GM18870 (cell line): ENCODE measurements around the gene FXYD3.

Source experiments
- ATAC-seq: cut with Tn5 transposase; IDR thresholded peaks from one replicate; pipeline ENCODE4 v1.9.1; 2021; ENCODE audit warnings: moderate library complexity; ENCODE audit not compliant: unreplicated experiment

Gene FXYD3, protein sequence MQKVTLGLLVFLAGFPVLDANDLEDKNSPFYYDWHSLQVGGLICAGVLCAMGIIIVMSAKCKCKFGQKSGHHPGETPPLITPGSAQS

DNA sequence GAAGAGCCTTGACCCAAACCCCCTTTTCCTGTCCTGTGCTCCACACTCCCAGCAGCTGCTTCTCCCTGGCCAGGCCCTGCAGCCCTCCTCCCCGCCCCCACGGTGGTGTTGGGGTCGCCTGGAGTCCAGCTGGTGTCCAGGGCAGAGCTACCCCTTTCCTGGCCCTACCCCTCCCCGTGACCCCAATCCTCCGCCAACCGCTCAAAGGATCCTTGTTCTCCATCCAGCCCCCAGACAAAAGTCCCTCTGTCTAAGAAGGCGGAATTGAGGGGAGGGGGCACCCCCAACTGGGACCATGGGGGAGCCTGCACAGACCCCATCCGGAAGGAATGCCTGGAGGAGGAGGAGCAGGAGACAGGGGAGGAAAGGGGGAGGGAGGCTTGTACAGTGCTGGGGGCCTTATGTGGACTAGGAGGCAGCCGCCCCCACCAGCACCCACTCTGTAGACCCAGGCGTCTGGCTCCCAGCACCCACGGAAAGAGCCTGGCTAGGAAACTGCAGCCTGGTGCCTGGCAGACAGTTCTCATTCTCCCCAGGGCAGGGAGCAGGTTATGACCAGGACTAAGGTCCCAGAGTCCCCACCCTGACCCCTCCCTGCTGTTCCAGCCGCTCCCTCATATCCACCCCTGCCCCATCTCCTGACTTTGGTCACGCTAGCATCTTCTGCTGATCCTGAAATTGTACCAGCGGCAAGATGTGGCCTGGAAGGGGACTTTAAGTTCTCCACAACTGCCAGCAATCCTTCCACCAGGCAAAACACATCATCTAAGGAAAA is at the start of gene FXYD3:
Gene FXYD3 (plus strand): TSS at position 647 of the 775 bp plus-strand sequence. CDS start 3,554 bp downstream, outside the sequence.
- no peak for ATAC-seq

DNA sequence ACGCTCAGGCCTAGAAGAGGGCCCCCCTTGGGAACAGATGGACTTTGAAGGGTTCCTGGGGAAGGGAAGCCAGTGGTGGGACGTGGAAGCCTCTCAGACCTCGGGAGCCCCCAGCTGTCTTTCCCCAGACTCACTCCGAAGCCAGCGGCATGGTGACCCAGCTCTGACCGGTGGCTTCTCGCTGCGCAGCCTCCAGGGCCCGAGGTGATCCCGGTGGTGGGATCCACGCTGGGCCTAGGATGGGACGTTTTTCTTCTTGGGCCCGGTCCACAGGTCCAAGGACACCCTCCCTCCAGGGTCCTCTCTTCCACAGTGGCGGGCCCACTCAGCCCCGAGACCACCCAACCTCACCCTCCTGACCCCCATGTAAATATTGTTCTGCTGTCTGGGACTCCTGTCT is 49.5 kb upstream of the FXYD3 start:
- no peak for ATAC-seq

DNA sequence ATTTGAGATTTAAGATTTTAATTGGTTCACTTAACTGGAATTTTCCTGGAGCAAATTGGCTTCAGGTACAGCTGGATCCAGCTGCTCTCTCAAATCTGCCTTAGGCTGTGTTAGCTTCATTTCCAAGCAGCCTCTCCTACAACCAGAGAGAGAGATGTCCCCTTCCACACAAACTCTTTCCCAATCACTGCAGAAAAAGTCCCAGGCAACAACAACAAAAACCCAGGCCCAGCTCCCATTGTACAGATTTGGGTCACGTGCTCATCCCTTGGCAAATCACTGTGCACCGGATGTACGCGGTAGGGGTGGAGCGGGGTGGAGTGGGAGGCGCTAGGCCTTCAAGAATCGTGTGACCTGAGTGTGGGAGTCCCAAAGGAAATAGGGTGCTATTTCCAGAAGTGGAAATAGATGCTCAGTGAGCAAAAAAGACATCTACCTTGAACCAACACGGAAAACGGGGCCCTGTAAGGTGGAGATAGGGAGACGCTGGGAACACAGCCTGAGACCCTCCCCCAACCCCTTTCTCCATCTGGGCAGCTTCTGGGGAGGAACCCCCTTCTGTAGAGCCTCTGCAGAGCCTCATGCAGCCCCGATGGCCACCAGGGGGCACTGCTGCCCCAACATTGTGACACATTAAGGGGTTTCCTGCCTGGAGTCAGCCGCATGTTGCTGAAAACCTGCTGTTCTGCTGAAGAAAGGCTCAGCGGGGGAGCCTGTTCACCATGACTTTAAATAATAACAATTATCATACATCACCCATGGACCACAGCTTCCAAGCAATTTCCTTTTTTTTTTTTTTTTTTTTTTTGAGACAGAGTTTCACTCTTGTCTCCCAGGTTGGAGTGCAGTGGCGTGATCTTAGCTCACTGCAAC is 48.7 kb upstream of the FXYD3 start:
- no peak for ATAC-seq

DNA sequence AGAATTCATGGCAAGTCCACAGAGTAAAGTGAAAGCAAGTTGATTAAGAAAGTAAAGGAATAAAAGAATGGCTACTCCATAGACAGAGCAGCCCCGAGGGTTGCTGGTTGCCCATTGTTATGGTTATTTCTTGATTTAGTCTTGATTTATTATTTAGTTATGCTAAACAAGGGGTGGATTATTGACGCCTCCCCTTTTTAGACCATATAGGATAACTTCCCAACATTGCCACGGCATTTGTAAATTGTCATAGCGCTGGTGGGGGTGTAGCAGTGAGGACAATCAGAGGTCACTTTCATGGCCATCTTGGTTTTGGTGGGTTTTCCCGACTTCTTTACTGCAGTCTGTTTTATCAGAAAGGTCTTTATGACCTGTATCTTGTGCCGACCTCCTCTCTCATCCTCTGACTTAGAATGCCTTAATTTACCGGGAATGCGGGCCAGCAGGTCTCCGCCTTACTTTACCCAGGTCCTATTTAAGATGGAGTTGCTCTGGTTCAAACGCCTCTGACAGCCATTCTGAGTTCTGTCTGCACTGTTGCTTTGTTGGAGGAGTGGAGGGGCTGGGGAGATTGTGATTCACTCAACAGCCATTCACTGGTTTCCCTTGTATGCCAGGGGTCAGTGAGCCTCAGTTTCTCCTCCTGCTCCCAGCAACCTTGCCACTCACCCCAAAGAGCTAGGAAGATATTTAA is 46.5 kb upstream of the FXYD3 start:
- no peak for ATAC-seq

DNA sequence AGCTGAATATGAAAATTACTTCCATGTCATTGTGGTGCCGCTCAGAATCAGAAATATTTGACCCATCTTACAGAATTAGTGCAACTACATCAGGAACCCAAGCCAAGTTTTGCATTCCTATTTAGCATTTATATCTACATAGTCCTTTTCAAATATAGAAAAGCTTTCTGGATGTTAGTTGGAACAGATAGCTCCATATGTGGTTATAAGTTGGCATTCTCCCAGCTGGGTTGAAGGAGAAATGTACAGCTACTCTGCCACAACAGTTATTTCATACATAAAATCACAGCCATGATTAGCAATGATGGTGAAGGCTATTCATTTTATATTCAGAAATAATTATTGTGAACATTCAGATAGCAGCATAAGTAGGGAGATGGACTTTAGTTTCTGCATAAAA is 45.9 kb upstream of the FXYD3 start:
- ATAC-seq, result no peak

DNA sequence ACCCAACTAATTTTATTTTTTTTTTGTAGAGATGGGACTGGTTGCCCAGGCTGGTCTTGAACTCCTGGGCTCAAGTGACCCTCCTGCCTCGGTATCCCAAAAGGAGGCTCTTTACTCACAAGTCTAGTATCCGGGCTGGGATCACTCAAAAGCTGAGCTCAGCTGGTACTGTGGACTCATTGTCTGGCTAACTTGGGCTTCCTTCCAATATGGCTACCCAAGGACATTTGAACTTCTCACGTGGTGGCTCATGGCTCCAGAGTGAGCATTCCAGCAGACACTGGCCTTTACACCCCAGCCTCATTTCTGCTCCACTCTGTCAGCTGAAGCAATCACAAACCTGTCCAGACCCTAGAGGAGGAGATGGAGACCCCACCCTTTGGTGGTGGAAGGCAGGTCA is 45.2 kb upstream of the FXYD3 start:
- ATAC-seq, result no peak

DNA sequence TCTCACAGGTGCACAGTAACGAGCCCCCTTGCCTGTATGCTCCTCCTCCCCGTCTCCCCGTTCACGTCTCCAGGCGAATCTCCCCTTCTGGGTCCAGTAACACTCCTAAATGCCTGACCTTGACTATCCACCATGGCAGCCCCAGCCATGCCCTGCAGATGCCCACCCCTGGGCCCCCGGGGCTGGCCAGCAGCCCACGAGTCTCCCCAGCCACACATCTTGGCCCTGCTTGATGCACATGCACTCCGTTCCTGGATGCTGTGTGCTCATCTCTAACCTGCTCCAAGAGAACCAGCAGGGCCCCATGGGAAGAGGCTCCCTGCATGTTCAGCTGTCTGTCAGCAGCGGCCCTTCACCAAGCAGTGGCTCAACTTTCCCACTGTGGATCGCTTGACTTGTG is 42.1 kb upstream of the FXYD3 start:
- ATAC-seq, result no peak

DNA sequence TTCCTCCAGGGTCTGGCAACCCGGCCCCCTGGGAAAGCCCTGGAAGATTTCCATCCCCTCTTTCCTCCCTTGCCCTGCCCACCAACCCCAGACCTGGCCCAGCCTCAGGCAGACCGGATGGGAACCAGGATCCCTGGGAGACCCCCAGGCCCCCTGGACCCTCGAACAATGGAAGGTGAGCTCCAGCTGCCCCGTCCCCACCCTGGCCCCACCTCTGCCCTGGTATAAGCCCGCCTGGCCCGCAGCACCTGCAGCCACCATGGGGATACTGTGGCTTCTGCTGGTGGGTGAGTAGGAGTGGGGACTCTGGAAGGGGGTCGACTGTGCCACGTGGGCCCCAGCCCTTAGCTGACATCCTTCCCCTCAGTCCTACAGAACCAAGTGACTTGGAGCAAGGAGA is 41.7 kb upstream of the FXYD3 start:
- ATAC-seq, result no peak

DNA sequence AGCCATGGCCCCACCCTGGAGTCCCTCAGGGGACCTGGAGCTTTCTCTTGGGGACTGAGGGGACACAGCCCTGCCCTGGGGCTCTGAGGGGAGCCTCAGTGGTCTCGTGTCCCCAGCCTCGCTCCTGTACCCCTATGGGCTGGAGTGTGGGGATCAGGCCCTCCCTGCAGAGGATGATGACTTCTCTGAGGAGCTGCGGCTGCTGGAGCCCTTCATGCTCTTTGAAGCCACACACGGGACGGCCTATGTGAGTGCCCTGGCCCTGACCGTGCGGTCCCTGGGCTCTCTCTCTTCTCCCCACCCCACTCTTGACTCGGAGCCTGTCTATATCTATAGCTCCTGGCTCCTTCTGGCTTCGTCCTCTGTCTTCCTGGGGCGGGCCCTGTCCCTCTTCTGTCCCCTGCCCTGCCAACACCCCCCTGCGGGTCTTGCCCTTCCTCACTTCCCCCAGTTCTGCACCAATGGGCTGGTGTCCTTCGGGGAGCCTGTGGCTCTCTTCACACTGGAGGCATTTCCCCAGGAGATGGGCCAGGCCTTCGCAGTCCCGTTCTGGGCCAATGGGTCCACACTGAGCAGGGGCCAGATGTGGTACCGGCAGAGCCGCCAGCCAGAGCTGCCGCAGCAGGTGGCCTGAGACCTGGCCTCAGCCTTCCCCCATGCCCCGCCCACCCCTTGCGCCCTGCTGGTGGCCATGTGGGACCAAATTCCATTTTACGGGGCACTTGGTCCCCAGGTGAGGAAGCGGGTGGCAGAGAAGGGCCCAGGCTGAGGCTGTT is 41.0 kb upstream of the FXYD3 start:
- ATAC-seq, result no peak

DNA sequence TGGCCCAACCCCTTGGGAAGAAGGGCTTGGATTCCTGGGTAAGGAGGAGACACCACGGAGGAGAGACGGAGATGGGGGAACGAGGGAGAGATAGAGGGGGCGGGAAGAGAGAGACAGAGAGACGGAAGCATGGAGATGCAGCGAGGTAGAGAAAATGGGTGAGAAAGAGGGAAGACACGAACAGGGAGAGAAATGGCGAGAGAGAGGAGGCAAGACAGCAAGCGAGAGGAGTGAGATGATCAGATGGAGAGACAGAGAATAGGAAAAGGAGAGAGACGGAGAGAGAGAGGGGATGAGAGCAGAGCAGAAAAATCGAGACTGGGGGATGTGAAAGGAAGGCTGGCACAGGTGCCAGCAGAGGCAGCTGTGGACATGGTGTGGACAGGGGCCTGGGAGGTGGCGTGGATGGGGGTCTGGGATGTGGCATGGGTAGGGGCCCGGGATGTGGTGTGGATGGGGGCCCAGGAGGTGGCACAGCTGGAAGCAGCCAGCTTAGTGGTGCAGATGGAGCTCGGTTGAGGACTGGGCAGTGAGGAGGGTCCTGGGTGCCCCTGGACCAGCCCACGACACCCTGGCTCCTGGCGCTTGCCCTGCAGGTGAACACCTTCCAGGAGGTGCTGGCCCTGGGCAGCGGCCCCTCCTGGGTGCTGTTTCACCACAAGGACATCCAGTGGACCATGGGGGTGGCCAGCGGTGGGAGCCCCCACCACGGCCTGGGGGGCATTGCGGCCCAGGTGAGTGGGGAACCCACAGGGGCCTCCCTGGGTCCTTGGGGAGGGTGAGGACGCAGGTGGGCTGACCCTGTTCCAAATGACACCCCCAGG is 40.2 kb upstream of the FXYD3 start:
- ATAC-seq, result no peak

DNA sequence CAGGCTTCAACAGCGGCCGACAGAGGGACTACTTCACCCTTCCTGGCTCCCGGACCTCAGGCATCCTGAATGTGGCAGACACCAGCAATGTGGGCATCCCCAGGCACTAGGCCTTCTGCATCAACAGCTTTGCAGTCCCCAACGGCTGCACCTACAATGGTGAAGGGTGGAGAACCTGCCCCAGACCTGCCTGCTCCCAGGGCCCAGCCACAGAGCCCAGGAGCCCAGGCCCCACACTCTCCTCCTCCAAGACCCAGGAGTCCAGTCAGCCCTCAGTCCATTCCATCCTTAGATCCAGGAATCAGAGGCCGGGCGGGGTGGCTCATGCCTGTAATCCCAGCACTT is 39.6 kb upstream of the FXYD3 start:
- ATAC-seq, result no peak

DNA sequence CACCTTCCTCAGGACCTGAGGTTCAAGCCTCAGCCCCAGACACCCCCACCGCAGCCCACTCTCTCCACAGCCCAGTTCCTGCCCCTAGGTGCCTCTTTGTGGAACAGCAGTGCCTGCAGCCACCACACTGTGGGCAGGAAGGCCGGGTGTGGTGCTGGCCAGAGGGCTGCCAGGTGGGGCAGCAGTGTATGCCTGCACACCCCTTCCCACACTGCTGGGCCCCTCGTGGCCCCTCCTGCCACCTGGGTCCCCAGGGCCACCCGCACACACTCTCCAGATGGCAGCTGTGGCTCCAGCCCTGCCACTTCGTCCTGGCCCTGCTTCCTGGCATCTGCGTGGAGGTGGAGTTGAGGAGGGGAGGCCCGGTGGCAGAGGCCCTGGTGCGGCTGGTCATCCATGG is 39.0 kb upstream of the FXYD3 start:
- no peak for ATAC-seq

DNA sequence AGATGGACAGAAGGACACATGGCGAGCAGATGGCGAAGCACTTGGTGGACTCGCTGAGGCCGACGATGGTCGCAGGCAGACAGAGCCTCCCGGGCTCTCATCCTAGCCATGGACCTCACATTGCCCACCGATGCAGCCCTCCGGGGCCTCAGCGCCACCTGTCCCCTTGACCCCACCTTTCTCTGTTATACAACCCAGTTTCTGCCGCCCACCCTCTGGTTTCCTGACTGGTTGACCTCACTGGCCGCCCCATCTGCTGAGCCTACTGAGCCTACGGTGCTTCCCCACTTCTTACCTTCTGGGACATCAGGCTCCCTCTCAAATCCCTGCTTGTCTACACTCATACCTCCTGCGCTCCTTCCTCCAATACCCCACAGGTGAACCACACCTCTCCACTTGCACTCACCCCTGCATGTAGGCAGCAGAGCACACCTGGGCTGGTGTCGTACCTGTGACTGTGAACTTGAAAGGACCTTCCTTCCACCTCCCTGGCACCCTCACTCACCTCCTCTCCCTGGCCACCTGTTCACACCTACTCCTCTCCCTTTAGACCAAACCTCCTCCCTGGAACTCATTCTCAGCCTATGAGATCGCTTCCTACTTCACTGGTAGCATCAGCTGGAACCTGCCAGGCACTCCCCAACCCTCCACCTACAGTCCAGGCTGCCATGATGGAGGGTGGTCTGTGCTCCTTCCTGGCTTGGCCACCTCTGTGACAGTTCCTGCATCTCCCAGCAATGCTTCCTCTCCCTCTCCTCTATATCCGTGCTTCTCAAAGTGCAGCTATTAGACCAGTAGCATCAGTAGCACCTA is 38.0 kb upstream of the FXYD3 start:
- ATAC-seq, result no peak

DNA sequence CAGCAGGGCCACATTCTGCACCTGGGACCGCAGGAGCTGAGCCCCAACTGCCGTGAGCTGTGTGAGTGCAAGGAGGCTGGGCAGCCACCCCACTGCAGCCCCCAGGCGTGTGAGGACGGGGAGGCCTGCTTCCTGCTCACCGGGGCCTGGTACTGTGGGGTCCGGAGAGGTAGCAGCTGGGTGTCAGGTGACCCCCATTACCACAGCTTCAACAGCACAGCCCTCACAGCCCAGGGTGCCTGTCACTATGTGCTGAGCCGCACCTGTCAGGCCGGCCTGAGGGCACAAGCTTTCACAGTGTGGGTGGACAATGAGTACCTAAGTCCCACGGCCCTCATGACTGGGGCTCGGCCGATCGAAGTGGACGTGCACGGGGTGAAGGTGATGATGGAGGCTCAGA is 35.8 kb upstream of the FXYD3 start:
- no peak for ATAC-seq

DNA sequence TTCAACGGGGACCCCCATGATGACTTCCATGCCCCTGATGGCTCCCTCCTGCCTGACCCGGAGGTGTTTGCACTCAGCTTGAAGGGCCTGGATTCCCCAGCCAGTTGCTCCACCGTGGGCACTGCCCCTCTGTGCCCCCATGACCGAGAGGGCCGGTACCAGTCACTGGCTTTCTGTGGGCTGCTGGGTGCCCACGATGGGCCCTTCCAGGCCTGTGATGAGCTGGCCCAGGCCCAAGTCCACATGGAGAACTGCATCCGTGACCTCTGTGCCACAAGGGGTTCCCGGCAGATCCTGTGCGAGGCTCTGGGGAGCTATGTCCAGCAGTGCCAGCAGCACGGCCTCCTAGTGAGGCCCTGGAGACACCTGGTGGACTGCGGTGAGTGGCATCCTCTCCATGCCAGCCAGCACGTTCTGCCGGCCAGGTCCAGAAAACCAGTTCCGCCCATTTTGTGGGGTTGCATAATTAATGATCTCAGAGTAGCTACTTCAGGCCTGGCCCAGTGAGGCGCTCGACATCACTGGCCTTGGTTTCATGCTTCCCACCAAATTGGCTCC is 34.9 kb upstream of the FXYD3 start:
- no peak for ATAC-seq

DNA sequence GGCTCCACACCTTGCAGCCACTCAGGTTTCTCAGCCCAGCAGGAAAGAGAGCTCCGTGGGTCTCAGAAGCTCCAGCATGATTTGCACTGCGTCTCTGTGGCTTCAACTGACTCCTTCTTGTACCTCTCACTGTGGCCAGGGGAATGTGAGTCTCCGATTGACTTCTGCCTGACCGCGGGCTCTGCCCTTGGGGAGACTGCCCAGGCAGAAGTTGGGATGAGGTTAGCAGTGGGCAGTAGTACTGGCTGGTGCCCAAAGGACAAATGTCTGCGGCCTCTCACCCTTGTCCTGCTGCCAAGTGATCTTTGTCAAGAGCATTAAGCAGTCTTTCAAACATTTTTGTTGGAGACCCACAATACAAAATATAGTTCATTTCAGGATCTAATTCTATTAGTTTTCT is 34.4 kb upstream of the FXYD3 start:
- ATAC-seq, result no peak

DNA sequence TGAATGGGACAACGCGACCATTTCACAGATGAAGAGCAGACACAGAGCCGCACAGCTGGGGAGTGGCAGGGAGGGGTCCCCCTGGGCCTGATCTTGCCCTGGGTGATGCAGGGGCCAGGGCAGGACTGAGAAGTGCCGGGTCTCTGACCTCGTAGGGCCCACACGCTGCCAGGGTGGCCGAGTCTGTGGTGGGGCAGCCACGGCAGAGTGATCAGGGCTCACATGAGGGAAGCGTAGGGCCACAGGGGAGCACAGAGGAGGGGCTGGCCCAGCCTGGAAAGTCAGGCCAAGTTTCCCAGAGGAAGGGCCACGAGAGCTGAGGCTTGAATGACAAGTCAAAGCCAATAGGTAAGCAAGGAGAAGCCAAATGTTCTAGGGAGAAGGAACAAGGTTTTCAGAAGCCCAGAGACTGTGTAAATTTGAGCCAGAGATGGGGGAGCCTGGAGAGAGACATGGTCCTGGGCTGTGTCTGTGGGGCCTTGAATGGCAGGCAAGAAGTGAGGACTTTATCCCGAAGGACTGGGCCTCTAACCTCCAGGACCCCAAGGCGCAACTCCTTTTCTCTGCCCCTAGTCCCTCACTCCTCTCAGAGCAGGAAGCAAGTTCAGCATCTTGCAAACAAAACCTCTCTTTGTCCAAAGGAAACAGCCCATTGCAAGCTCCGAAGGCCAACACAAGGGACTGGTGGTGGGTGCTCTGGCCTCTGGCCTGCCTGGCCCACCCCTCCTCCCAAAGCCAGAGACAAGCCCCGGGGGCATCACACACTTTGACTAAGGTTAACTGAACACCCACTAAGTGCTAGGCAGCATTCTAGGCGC is 31.7 kb upstream of the FXYD3 start:
- ATAC-seq, result no peak

DNA sequence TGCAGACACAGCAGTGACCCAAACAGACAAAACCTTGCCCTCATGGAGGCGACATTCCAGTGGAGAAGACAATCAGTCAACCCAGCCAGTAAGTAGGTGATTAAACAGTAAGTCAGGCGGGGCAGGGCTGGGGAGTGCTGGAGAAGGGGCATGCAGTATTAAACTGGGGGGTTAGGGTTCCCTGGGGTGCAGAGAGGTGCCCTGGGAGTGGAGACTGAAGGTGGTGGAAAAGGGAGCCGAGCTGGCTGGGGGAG is 31.2 kb upstream of the FXYD3 start:
- no peak for ATAC-seq
